ENCODE measurements around the gene EIF4EBP3. TPM values are rescaled to one million over a fixed set of nuclear protein-coding genes. Genes with fewer than 3 reads are reported as not detected.

EIF4EBP3 gene
- total RNA-seq (2014; rRNA removed; shearing (Covaris generic)): 3.6 and 5.7 TPM in 2 replicates
- 17.3 and 22.2 TPM in 2 replicates for polyA plus RNA-seq (2015; cell fraction: cytosol; rRNA removed)
- polyA plus RNA-seq (2015; cell fraction: nucleus; rRNA removed): 4.9 and 8.9 TPM in 2 replicates

DNA sequence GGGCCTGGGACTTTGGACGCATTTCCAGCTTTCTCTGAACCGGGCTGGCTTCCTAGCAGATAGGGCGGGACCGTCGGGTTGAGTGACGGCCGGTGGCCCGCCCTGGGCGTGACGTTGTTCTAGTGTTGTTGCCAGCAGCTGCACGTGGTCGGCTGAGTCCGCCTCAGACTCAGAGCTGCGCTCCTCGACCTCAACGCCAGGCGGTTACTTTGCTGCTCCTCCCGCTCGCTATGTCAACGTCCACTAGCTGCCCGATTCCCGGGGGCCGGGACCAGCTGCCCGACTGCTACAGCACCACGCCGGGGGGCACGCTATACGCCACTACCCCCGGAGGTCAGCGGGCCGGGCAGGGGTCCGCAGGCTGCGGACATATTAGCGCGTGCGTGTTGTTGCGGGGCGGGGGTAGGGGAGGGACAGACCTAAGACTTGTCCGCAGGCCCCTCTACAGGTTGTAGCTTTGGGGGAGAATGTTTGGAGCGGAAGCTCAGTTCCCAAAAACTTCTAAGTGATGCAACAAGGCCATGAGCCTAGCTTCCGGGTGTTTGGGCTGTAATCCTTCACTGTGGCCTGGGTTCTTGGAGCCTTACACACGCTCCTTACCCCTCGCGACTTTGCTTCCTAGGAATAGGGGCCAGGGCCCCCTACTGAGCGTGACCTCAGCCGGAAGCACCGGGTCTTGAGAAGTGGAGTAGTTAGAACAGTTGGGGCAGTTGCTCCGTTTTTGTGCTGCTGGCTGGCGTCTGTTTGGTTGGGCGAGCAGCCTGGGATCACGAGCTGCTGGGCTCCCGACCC is at the start of gene EIF4EBP3:
Gene EIF4EBP3, plus strand, starts transcription at position 155 of the 792 bp plus-strand sequence. Its CDS starts 76 bp downstream, at position 231.
- peak; percentile 93 for DNase-seq (ENCODE audit: low read depth, low spot score)
- in situ Hi-C loops (cut with HindIII; ENCODE audit: low pct_unique_long_range_greater_than_20kb, low sequenced_read_pairs): no loop called here

DNA sequence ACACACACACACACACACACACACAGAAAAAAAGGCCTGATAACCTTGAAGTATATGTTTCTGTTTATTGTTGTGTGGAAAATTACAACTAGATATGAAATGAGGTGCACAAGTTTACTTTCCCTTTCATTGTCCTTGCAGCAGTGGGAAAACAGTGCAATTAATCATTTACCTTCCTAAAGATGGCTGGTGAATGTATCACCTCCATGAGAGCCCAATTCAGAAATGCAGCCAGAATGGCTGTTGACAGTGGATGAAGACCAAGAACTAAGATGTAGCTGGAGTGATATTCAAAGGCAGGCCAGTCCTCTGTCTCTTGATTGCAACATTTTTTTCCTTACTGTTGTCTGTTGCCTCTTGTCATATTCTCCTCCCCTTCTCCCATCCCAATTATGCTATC is 49.6 kb upstream of the EIF4EBP3 start:
- in situ Hi-C loops (cut with HindIII; ENCODE audit: low pct_unique_long_range_greater_than_20kb, low sequenced_read_pairs): no loop called here

DNA sequence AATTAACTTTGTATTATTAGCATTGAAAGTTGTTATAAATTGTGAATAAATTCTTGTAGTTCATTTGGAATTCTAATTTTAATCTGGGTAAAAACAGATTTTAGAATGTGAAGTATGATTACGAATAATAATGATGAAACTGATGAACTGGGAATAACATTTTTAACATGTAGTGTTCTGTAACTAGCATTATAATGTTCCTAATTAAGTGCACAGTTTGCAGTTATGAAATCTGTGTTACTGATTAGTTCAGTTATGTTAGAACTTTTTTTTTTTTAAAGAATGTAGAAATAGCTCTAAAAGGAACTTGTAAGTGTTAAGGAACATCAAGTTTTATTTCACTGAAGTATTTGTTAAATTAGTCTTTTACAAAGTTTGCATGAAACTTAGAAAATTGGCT is 48.9 kb upstream of the EIF4EBP3 start:
- in situ Hi-C loops (cut with HindIII; ENCODE audit: low pct_unique_long_range_greater_than_20kb, low sequenced_read_pairs): no loop called here
- DNase-seq (ENCODE audit: low read depth, low spot score): no peak

More for the DNA sequence above, 49.6 kb upstream of the EIF4EBP3 start:
- DNase-seq (ENCODE audit: low read depth, low spot score): no peak

- in situ Hi-C loops (cut with HindIII; ENCODE audit: low pct_unique_long_range_greater_than_20kb, low sequenced_read_pairs): no loop called here
- DNase-seq (ENCODE audit: low read depth, low spot score): no peak
These were observed 44.6 kb upstream of the EIF4EBP3 start for GRCh38 chr5:140502834-140503233.

DNA sequence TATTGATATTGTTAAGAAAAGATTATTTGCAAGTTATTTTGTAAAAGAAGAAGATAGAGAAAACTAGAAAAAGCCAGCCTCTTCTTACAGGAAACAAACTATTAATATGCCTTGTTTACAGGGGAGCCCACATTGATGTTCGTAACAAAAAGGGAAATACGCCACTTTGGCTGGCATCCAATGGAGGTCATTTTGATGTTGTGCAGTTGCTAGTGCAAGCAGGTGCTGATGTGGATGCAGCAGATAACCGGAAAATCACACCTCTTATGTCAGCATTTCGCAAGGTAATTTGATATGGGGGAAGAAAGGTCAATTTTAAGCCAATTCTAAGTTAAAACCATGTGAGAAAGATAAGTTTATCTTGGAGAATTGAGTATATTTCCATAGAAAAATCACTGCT is 37.6 kb upstream of the EIF4EBP3 start:
- no peak for DNase-seq (ENCODE audit: low read depth, low spot score)
- in situ Hi-C loops (cut with HindIII; ENCODE audit: low pct_unique_long_range_greater_than_20kb, low sequenced_read_pairs): no loop called here

DNA sequence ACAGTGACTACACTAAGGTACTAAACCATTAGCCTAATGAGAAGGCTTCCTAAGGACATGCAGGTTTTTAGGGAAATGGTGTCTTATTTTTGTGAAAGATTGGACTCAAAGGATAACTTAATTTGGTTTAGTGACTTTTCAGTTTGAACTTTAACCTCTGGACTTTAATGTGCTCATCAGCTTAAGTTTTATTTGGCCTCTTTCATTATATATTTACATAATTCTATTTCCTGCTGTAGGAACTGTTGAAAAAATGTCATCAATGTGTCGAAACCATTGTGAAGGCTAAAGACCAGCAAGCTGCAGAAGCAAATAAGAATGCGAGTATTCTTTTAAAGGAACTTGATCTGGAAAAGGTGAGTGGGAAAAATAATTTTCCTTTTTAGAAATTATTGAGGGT is 34.3 kb upstream of the EIF4EBP3 start:
- no peak for DNase-seq (ENCODE audit: low read depth, low spot score)
- in situ Hi-C loops (cut with HindIII; ENCODE audit: low pct_unique_long_range_greater_than_20kb, low sequenced_read_pairs): no loop called here

DNA sequence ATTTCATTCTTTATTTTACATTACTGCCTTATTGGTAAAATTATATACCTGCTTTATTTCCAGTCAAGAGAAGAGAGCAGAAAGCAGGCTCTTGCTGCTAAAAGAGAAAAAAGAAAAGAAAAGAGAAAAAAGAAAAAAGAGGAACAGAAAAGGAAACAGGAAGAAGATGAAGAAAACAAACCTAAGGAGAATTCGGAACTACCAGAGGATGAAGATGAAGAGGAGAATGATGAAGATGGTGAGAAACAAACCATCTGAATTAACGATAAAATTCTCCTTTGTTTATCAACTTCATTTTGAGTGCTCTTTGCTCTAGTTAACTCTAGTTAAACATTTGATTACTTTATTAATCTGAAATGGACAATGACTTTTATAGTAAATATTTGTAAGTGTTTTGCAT is 23.5 kb upstream of the EIF4EBP3 start:
- DNase-seq (ENCODE audit: low read depth, low spot score): no peak
- in situ Hi-C loops (cut with HindIII; ENCODE audit: low pct_unique_long_range_greater_than_20kb, low sequenced_read_pairs): no loop called here

DNA sequence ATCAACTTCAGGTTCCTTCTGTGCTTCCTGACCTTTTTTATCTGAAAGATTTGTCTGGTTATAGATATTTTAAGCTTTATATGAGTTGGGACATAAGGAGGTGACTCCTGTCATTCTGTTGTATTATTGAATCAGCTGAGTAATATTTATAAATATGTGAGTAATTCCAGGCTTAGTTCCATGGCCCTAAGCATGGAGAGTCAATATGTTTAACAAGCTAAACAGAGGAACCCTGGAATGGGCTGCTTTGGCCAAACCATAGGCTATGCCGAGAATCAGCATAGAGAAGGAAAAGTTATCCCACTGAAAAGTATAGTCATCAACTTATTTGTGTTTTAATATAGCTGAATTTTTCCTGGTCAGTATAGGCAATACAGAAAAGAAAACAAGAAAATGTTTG is 7.2 kb upstream of the EIF4EBP3 start:
- in situ Hi-C loops (cut with HindIII; ENCODE audit: low pct_unique_long_range_greater_than_20kb, low sequenced_read_pairs): no loop called here
- no peak for DNase-seq (ENCODE audit: low read depth, low spot score)

DNA sequence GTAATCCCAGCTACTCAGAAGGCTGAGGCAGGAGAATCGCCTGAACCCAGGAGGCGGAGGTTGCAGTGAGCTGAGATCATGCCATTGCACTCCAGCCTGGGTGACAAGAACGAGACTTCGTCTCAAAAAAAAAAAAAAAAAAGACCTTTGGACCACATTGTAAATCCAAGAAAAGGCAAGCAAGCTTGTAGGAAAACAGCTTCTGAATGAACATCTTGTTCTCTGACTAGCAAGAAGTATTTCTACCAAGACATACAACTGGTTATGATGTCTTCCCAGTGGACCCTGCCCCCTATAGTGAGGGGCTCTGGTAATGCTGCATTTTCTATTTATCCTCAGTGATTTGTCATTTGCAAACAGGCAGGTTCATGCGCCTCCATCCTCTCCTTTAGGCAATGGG is 4.5 kb upstream of the EIF4EBP3 start:
- DNase-seq (ENCODE audit: low read depth, low spot score): no peak
- in situ Hi-C loops (cut with HindIII; ENCODE audit: low pct_unique_long_range_greater_than_20kb, low sequenced_read_pairs): no loop called here

DNA sequence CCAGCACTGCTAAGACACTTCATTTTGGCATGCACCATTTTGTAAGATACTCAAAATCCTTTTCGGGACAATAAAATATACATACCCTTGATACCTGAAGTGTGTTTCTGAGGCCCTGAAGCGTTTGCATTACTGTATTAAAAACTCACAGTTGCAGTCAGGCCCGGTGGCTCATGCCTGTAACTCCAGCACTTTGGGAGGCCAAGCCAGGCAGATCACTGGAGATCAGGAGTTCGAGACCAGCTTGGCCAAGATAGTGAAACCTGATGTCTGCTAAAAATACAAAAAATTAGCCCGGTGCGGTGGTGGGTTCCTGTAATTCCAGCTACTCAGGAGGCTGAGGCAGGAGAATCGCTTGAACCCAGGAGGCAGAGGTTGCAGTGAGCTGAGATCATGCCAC is 2.5 kb upstream of the EIF4EBP3 start:
- in situ Hi-C loops (cut with HindIII; ENCODE audit: low pct_unique_long_range_greater_than_20kb, low sequenced_read_pairs): no loop called here
- no peak for DNase-seq (ENCODE audit: low read depth, low spot score)

- DNase-seq (ENCODE audit: low read depth, low spot score): no peak
These were observed 1.9 kb upstream of the EIF4EBP3 start for GRCh38 chr5:140545606-140546005.

DNA sequence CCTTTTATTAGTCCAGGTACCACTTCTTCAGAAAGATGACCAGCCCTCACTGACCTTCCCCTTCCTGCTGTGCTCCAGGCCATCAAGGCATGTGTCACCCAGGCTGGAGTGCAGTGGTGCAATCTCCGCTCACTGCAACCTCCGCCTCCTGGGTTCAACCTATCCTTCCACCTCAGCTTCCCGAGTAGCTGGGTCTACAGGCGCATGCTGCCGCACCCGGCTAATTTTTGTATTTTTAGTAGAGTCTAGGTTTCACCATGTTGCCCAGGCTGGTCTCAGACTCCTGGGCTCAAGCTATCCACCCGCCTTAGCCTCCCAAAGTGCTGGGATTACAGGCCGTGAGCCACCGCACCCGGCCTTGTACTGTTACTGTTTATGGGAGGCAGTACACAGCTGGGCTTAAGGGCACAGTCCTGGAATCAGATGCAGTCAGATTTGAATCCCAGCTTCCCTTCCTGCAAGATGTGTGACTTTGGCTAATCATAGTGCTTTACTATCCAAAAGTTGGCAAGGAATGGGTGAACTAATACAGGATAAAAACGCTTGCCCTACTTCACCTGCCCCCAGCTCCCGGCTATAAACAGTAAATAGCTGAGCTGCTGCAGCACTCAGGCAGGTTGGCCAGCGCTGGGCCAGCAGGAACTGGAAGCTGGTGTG is 483 bp upstream of the EIF4EBP3 start:
- DNase-seq (ENCODE audit: low read depth, low spot score): no peak
- in situ Hi-C loops (cut with HindIII; ENCODE audit: low pct_unique_long_range_greater_than_20kb, low sequenced_read_pairs): no loop called here

More at GRCh38 chr5:140545606-140546005, 1.9 kb upstream of the EIF4EBP3 start:
- in situ Hi-C loops (cut with HindIII; ENCODE audit: low pct_unique_long_range_greater_than_20kb, low sequenced_read_pairs): no loop called here

GRCh38 chr5:140548300-140548688 is 832 bp downstream of the EIF4EBP3 start:
- in situ Hi-C loops (cut with HindIII; ENCODE audit: low pct_unique_long_range_greater_than_20kb, low sequenced_read_pairs): no loop called here
- no peak for DNase-seq (ENCODE audit: low read depth, low spot score)

GRCh38 chr5:140548791-140549190 is 1.3 kb downstream of the EIF4EBP3 start:
- in situ Hi-C loops (cut with HindIII; ENCODE audit: low pct_unique_long_range_greater_than_20kb, low sequenced_read_pairs): no loop called here
- DNase-seq (ENCODE audit: low read depth, low spot score): no peak

- in situ Hi-C loops (cut with HindIII; ENCODE audit: low pct_unique_long_range_greater_than_20kb, low sequenced_read_pairs): no loop called here
- DNase-seq (ENCODE audit: low read depth, low spot score): no peak
These were observed 2.0 kb downstream of the EIF4EBP3 start for GRCh38 chr5:140549237-140550144.

DNA sequence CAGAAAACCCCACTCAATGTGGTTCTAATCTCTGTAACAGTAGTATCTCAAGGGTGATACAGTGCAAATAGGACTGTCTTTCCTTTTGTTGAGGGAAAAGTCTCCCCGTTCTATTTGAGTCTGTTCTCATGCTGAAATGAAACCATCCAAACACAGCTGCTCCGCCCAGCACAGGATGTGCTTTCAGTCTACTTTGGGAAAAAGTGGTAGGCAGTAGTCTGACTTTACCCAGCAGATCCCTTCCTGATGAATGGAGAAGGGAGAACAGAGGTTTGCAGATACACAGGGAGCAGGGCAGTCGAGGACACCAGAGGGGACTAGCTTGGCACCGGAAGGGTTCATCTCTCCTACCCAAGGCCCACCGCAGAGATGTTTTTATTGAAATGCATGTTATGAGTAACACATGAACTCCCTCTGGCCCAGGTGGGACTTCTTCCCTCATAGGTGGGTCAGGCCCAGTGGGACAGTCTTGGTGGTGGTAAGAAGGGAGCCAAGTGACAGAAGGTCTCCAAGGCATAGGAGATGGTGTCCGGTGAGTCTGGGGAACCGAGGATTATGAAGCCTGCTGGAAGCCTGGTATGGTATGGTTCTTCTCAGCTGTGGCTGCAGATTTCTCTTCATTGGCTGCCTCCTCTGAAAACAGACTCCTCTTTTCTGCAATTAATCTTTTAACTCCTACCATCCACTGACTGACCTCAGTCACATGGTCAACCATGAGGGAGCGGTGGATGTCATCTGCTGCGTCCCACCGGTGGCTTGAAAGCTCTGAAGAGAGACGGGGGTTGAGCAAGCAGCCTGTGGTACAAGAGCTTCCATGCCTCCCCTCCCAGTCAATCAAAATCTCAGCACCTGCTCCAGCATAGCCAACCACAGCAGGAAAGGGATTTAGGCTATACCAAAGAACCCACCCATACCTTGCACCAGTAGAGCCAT is 3.0 kb downstream of the EIF4EBP3 start:
- no peak for DNase-seq (ENCODE audit: low read depth, low spot score)
- in situ Hi-C loops (cut with HindIII; ENCODE audit: low pct_unique_long_range_greater_than_20kb, low sequenced_read_pairs): no loop called here

GRCh38 chr5:140551872-140552271 is 4.4 kb downstream of the EIF4EBP3 start:
- no peak for DNase-seq (ENCODE audit: low read depth, low spot score)
- in situ Hi-C loops (cut with HindIII; ENCODE audit: low pct_unique_long_range_greater_than_20kb, low sequenced_read_pairs): no loop called here

Data from SK-MEL-5 (cell line).